GM12878 (cell line): Measurements from ENCODE around the gene HAUS7. TPM values are rescaled to one million over a fixed set of nuclear protein-coding genes. Genes with fewer than 3 reads are reported as not detected.

Source experiments
- ATAC-seq: fragments of 200-7000 bp; cut with Tn5 transposase; 3 replicates; pipeline ENCODE4 v1.9.1; 2020; ENCODE audit warnings: mild to moderate bottlenecking, moderate library complexity
- BruUV-seq: library from RNA; stranded (reverse); fragments of 400-500 nt; replicated peaks from 2 replicates; lab custom pipeline; 2021; lab: Mats Ljungman, UMichigan
- CTCF ChIA-PET: fragments of 300-600 bp; sonication (Branson Sonifier 250); formaldehyde crosslinking; extraction: SDS; loops from one replicate; lab custom pipeline; 2021; ENCODE audit warnings: inconsistent platforms; lab: Yijun Ruan, JAX
- POLR2A ChIA-PET: fragments of 350-600 bp; formaldehyde crosslinking; extraction: SDS; loops from one replicate; lab custom pipeline; 2021; ENCODE audit warnings: inconsistent platforms; lab: Charles Lee
- RAD21 ChIA-PET: fragments of 300-600 bp; sonication (Branson Sonifier 250); formaldehyde crosslinking; loops from one replicate; lab custom pipeline; 2023; ENCODE audit warnings: antibody characterized with exemption; ENCODE audit not compliant: unreplicated experiment; lab: Charles Lee
- SMC1A ChIA-PET: fragments of 300-600 bp; sonication (Branson Sonifier 250); formaldehyde crosslinking; loops from one replicate; lab custom pipeline; 2023; ENCODE audit not compliant: unreplicated experiment, uncharacterized antibody; lab: Charles Lee
- DNase-seq: peaks from one replicate; pipeline ENCODE4 v3.0.0-alpha.2; 2011; ENCODE audit warnings: low read depth, low spot score
- FAIRE-seq: peaks from 3 replicates; lab custom pipeline; 2011; peaks lifted over from hg19 to GRCh38; lab: Jason Lieb, UNC
- H2AFZ ChIP-seq: 2 replicates; pipeline ENCODE4 v1.6.0; 2011; ENCODE audit warnings: low read depth, low read length, control low read depth; ENCODE audit not compliant: control insufficient read depth
- H3K27ac ChIP-seq: 2 replicates; pipeline ENCODE4 v1.5.1; 2011; ENCODE audit warnings: control low read depth; ENCODE audit not compliant: control insufficient read depth, insufficient read depth
- H3K27me3 ChIP-seq, 2 experiments: replicated peaks in 1 of 2; 2 replicates each; pipeline versions ENCODE4 v1.6.0 to v1.6.1; 2011; ENCODE audit warnings: low read length in 1 of 2; ENCODE audit not compliant: control insufficient read depth in 2 of 2, insufficient read depth in 2 of 2
- H3K36me3 ChIP-seq, 2 experiments: 2 replicates each; pipeline ENCODE4 v1.5.1; 2011; ENCODE audit warnings: low read length in 1 of 2; ENCODE audit not compliant: control insufficient read depth in 2 of 2, insufficient read depth in 2 of 2
- H3K4me1 ChIP-seq: 2 replicates; pipeline ENCODE4 v1.6.1; 2011; ENCODE audit warnings: mild to moderate bottlenecking, low read length, moderate library complexity, mixed read lengths; ENCODE audit not compliant: control insufficient read depth, insufficient read depth
- H3K4me2 ChIP-seq: 2 replicates; pipeline ENCODE4 v1.6.0; 2011; ENCODE audit warnings: control low read depth; ENCODE audit not compliant: control insufficient read depth, insufficient read depth
- H3K4me3 ChIP-seq: fragments of 200-600 bp; sonication (generic); 2 replicates; pipeline ENCODE4 v1.5.1; 2016
- H3K79me2 ChIP-seq: 2 replicates; pipeline ENCODE4 v1.6.0; 2011; ENCODE audit warnings: low read length; ENCODE audit not compliant: control insufficient read depth, insufficient read depth
- H3K9ac ChIP-seq: 2 replicates; pipeline ENCODE4 v1.8.0; 2011; ENCODE audit warnings: low read length, control low read depth, mixed read lengths; ENCODE audit not compliant: control insufficient read depth, insufficient read depth
- H3K9me3 ChIP-seq: replicated peaks from 3 replicates; pipeline ENCODE4 v1.5.1; 2011; ENCODE audit warnings: mild to moderate bottlenecking, low read length; ENCODE audit not compliant: control insufficient read depth, insufficient read depth
- H4K20me1 ChIP-seq: 2 replicates; pipeline ENCODE4 v1.6.0; 2011; ENCODE audit not compliant: control insufficient read depth, insufficient read depth
- NR2F1 ChIP-seq: fragments of 450-650 bp; conservative IDR thresholded peaks from 2 replicates; pipeline ENCODE4 v1.6.1; 2017; ENCODE audit warnings: mild to moderate bottlenecking
- POU2F2 ChIP-seq: IDR thresholded peaks from 3 replicates; pipeline ENCODE4 v1.6.1; 2011; ENCODE audit warnings: low read depth, mild to moderate bottlenecking, low read length, borderline replicate concordance
- SREBF1 ChIP-seq: IDR thresholded peaks from 2 replicates; pipeline ENCODE4 v1.6.1; 2012; ENCODE audit warnings: mild to moderate bottlenecking, low read length
- WGBS: methylation state at CpG from one replicate; pipeline ENCODE4 v1.1.6; 2016; ENCODE audit warnings: low lambda C conversion rate; ENCODE audit not compliant: insufficient replicate concordance, insufficient coverage; ENCODE audit errors: missing lambda C conversion rate; 5-methylcytosine and 5-hydroxymethylcytosine counted together
- in situ Hi-C: fragments of 300-500 bp; cut with MboI; formaldehyde crosslinking; loops from 9 replicates; pipeline ENCODE4 v1.14.3; 2018; ENCODE audit warnings: mixed read lengths
- intact Hi-C: fragments of 100-400 bp; cut with micrococcal nuclease; formaldehyde crosslinking; loops from one replicate; pipeline ENCODE4 v1.14.2; 2022; ENCODE audit not compliant: unreplicated experiment
- polyA plus RNA-seq, 11 experiments: library from polyadenylated mRNA; depleted of rRNA in 4 of 11; unstranded in 6 of 11; stranded (reverse) in 5 of 11; fragments of >200 nt; fragmentation: Nextera tagmentation in 4 of 11; fragmentation: Illumina TruSeq in 1 of 11; extraction: Ambion mirVana in 4 of 11; extraction: Trizol in 1 of 11; gene quantifications; 1 replicate in 1 of 11; 2 replicates in 10 of 11; pipeline versions ENCODE4 v1.2.1 to v1.2.3, GENCODE V29; 2011 to 2016; ENCODE audit warnings: inconsistent platforms in 2 of 11, missing spikeins in 2 of 11, low read depth in 1 of 11
- total RNA-seq, 4 experiments: library from RNA; depleted of rRNA in 3 of 4; stranded (reverse); fragments of >200 nt in 3 of 4; fragmentation: Illumina TruSeq in 1 of 4; extraction: Trizol in 1 of 4; gene quantifications; 2 replicates each; pipeline versions ENCODE4 v1.2.1 to v1.2.3, GENCODE V29; 2013 to 2021
- TF ChIP-seq, protein P1 (sequence below): fragments of 450-650 bp; formaldehyde crosslinking; IDR thresholded peaks from 2 replicates; pipeline ENCODE4 v1.4.0; 2022; ENCODE audit warnings: mild to moderate bottlenecking, moderate library complexity
- TF ChIP-seq, protein P2 (sequence below): fragments of 450-650 bp; IDR thresholded peaks from 2 replicates; pipeline ENCODE4 v1.6.1; 2018; ENCODE audit warnings: borderline replicate concordance, mild to moderate bottlenecking; ENCODE audit not compliant: partially characterized antibody

The HAUS7 gene
- total and polyA plus RNA-seq, 10 of the 15 experiments (the other 5 are each of a cell fraction or from before 2014, with no cell fraction given) = 6.7 to 63.3 (median 24.1) TPM

DNA sequence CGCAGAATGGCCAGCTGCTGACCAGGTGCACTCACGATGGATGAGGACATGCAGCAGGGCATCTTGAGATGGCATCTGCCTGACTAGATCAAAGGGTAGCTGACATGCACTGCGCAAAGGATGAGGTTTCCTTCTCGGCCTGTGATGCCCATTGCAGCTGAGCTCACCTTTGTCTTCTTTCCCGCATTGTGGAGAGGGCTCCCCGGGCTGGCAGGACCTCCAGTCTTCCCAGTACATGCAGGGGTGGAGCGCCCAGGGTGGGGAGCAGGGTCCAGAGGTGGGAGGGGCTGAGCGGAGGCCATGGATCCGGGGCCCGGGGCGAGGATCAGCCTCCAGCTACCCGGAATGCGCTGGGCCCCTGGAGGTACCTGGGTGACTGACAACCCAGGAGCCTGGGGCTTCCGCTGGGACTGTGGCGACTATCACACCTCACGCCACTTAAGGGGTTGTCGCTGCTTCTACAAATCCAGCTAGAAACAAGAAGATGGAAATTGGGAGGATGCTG is 36.5 kb downstream of the HAUS7 start:
- in situ Hi-C loops = no loop called here
- no peak overlapping the region for H3K4me2 ChIP-seq
- WGBS = 51% methylated on average over 16 of the region's 17 CpGs
- H3K27me3 ChIP-seq = no peaks in the 10 kb centered on the region
- no peak overlapping the region for H3K27ac ChIP-seq
- H3K4me1 ChIP-seq = no peaks in the 10 kb centered on the region
- no peak overlapping the region for H3K9ac ChIP-seq
- H3K36me3 ChIP-seq = no peaks in the 10 kb centered on the region
- no TSS peak for BruUV-seq
- intact Hi-C loops = no loop called here
- DNase-seq = no peak
- ChIA-PET SMC1A (no interaction called here), POLR2A (no interaction called here), RAD21 (no interaction called here), CTCF (no interaction called here)
- H4K20me1 ChIP-seq = no peaks in the 10 kb centered on the region
- H3K4me3 ChIP-seq = no peak overlapping the region
- TF ChIP-seq NR2F1 (no peak), SREBF1 (no peak), POU2F2 (no peak)
- TF ChIP-seq, protein P1, sequence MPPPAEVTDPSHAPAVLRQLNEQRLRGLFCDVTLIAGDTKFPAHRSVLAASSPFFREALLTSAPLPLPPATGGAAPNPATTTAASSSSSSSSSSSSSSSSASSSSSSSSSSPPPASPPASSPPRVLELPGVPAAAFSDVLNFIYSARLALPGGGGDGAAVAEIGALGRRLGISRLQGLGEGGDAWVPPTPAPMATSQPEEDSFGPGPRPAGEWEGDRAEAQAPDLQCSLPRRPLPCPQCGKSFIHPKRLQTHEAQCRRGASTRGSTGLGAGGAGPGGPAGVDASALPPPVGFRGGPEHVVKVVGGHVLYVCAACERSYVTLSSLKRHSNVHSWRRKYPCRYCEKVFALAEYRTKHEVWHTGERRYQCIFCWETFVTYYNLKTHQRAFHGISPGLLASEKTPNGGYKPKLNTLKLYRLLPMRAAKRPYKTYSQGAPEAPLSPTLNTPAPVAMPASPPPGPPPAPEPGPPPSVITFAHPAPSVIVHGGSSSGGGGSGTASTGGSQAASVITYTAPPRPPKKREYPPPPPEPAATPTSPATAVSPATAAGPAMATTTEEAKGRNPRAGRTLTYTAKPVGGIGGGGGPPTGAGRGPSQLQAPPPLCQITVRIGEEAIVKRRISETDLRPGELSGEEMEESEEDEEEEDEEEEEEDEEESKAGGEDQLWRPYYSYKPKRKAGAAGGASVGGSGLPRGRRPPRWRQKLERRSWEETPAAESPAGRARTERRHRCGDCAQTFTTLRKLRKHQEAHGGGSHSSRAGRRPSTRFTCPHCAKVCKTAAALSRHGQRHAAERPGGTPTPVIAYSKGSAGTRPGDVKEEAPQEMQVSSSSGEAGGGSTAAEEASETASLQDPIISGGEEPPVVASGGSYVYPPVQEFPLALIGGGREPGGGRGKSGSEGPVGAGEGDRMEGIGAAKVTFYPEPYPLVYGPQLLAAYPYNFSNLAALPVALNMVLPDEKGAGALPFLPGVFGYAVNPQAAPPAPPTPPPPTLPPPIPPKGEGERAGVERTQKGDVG (CRISPR knock-in tag) = no peak
- TF ChIP-seq, protein P2, sequence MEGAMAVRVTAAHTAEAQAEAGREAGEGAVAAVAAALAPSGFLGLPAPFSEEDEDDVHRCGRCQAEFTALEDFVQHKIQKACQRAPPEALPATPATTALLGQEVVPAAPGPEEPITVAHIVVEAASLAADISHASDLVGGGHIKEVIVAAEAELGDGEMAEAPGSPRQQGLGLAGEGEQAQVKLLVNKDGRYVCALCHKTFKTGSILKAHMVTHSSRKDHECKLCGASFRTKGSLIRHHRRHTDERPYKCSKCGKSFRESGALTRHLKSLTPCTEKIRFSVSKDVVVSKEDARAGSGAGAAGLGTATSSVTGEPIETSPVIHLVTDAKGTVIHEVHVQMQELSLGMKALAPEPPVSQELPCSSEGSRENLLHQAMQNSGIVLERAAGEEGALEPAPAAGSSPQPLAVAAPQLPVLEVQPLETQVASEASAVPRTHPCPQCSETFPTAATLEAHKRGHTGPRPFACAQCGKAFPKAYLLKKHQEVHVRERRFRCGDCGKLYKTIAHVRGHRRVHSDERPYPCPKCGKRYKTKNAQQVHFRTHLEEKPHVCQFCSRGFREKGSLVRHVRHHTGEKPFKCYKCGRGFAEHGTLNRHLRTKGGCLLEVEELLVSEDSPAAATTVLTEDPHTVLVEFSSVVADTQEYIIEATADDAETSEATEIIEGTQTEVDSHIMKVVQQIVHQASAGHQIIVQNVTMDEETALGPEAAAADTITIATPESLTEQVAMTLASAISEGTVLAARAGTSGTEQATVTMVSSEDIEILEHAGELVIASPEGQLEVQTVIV = no peak
- H2AFZ ChIP-seq = no peak overlapping the region
- no peaks in the 10 kb centered on the region; the same call in 2 of the 3 replicates for H3K9me3 ChIP-seq
- ATAC-seq = no peak
- FAIRE-seq = no peak
- H3K79me2 ChIP-seq = no peaks in the 10 kb centered on the region
